Activated T-cell treated with anti-CD3 and anti-CD28 coated beads, Interleukin-2, amount 50 U/mL, for 24 hours (primary cell): ENCODE measurements around the gene MYRIP.
"Not testable (repeated sequence)": the region's sequence is repeated elsewhere in the genome, so short reads cannot be mapped to it uniquely, and the experiment has no call there.

ENCODE experiments used
- DNase-seq: peaks from one replicate; pipeline ENCODE4 v3.0.0-alpha.2; 2020
- H3K27ac Mint-ChIP-seq: 2 replicates; pipeline ENCODE4 v1.8.0; 2020; ENCODE audit warnings: mild to moderate bottlenecking, mixed read lengths
- H3K27me3 Mint-ChIP-seq: 2 replicates; pipeline ENCODE4 v1.8.0; 2020; ENCODE audit warnings: mixed read lengths
- H3K36me3 Mint-ChIP-seq: 2 replicates; pipeline ENCODE4 v1.8.0; 2020; ENCODE audit warnings: low read depth, mixed read lengths
- H3K4me1 Mint-ChIP-seq: 2 replicates; pipeline ENCODE4 v1.8.0; 2020; ENCODE audit warnings: low read depth, mixed read lengths
- H3K4me3 Mint-ChIP-seq: 2 replicates; pipeline ENCODE4 v1.8.0; 2020; ENCODE audit warnings: mild to moderate bottlenecking, moderate library complexity, mixed read lengths
- H3K9me3 Mint-ChIP-seq: 2 replicates; pipeline ENCODE4 v1.8.0; 2020; ENCODE audit warnings: mixed read lengths

MYRIP gene

DNA sequence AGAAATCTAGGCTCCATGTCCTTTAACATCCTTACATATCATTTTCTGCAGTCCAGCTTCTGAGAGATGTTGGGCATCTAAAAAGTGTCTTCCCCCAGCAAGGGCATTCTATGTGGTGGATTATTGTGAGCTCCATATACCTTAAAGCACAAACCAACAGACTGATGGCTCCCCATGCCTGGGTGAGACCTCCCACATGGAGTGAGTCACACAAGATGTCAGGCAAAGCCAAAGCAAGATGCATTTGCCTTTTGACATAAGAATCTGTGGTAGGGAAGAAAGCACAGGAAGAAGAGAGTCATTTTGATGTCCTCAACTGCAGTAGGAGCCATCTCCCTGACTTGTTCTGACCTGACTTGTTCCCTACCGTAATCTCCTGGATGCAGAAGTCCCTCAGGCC, 261.4 kb downstream of the MYRIP start:
- no peaks in the 10 kb centered on the region for H3K4me1 Mint-ChIP-seq
- H3K4me3 Mint-ChIP-seq = no peak overlapping the region
- no peak for DNase-seq
- no peaks in the 10 kb centered on the region for H3K9me3 Mint-ChIP-seq
- no peaks in the 10 kb centered on the region for H3K36me3 Mint-ChIP-seq
- peaks cover 11% of the 10 kb centered on the region for H3K27me3 Mint-ChIP-seq
- no peak overlapping the region for H3K27ac Mint-ChIP-seq

DNA sequence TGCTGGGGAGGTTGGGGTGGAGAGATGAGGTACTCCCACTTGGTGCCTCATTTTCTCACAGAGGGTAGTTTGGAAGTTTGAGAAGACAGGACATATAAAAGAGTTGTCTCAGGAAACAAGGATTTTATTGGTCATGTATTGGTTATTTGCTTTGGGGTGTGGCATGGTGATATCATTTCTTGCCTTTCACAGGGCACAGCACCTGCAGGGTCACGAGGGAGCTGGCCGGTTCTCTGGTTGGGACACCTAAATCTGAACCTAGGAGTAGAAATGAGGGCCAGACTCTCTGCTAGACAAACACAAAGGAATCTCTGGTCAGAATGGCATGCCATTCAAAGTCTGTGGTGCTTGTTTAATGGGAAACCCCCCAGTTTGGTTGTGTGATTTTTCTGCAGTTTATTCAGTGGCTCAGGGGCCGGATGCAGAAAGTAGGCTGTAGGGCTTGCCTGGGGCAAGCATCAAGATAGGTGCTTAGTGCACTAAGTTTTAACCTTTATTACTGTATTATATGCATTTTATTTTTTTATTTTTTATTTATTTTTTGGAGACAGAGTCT, 262.4 kb downstream of the MYRIP start:
- Mint-ChIP-seq H3K27me3 (peaks cover 11% of the 10 kb centered on the region), H3K36me3 (no peaks in the 10 kb centered on the region), H3K4me1 (no peaks in the 10 kb centered on the region), H3K4me3 (no peak overlapping the region), H3K27ac (no peak overlapping the region), H3K9me3 (no peaks in the 10 kb centered on the region)
- DNase-seq = no peak

DNA sequence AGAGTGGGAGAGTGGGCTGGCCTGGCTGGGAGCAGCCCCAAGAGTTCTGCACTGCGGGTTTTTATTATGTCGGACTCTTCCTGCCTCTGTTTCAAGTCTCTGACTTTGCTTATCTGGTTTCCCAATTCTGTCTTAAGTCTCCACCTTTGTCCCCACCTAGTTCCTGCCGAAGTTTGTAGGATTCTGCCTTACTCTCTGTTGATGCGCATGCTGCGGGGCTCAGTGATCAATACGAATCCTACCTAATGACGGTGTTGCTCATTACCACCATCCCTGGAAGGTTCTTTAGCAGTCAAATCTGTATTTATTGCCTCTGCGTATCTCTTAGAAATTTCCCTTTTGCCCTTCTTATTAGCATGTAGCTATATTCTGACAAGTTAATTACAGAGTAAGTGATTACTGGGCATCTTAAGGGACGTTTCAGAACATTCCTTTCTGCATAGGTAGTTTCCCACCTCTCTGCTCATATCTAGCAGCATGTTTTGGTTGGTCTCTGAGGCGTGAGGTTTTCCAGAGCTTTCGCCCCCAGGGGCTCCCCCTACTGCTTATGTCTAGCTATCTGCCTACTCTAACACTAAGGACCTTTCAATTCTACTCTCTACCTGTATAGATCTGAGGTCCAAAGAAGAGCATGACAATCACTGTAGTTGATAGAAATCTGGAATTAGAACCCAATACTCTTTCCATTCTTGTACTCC, 264.1 kb downstream of the MYRIP start:
- no peak overlapping the region for H3K27ac Mint-ChIP-seq
- no peaks in the 10 kb centered on the region for H3K9me3 Mint-ChIP-seq
- H3K27me3 Mint-ChIP-seq = peaks cover 11% of the 10 kb centered on the region
- H3K36me3 Mint-ChIP-seq = no peaks in the 10 kb centered on the region
- no peak for DNase-seq
- no peak overlapping the region for H3K4me3 Mint-ChIP-seq
- H3K4me1 Mint-ChIP-seq = no peaks in the 10 kb centered on the region

DNA sequence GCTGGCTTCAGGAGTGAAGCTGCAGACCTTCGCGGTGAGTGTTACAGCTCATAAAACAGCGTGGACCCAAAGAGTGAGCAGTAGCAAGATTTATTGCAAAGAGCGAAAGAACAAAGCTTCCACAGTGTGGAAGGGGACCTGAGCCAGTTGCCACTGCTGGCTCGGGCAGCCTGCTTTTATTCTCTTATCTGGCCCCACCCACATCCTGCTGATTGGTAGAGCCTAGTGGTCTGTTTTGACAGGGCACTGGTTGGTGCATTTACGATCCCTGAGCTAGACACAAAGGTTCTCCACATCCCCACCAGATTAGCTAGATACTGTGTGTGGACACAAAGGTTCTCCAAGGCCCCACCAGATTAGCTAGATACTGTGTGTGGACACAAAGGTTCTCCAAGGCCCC, 267.7 kb downstream of the MYRIP start:
- not testable (repeated sequence) for DNase-seq, H3K27me3 Mint-ChIP-seq, H3K9me3 Mint-ChIP-seq, H3K4me3 Mint-ChIP-seq, H3K4me1 Mint-ChIP-seq, H3K36me3 Mint-ChIP-seq, H3K27ac Mint-ChIP-seq

DNA sequence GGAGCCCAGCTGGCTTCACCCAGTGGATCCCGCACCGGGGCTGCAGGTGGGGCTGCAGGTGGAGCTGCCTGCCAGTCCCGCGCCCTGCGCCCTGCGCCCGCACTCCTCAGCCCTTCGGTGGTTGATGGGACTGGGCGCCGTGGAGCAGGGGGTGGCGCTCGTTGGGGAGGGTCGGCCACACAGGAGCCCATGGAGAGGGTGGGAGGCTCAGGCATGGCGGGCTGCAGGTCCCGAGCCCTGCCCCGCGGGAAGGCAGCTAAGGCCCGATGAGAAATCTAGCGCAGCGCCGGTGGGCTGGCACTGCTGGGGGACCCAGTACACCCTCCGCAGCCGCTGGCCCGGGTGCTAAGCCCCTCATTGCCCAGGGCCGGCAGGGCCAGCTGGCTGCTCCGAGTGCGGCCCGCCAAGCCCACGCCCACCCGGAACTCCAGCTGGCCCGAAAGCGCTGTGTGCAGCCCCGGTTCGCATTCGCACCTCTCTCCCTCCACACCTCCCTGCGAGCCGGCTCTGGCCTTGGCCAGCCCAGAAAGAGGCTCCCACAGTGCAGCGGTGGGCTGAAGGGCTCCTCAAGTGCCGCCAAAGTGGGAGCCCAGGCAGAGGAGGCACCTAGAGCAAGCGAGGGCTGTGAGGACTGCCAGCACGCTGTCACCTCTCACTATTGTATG, 268.6 kb downstream of the MYRIP start:
- H3K9me3 Mint-ChIP-seq, H3K4me3 Mint-ChIP-seq, H3K27me3 Mint-ChIP-seq, H3K36me3 Mint-ChIP-seq, DNase-seq, H3K4me1 Mint-ChIP-seq, H3K27ac Mint-ChIP-seq: not testable (repeated sequence)

DNA sequence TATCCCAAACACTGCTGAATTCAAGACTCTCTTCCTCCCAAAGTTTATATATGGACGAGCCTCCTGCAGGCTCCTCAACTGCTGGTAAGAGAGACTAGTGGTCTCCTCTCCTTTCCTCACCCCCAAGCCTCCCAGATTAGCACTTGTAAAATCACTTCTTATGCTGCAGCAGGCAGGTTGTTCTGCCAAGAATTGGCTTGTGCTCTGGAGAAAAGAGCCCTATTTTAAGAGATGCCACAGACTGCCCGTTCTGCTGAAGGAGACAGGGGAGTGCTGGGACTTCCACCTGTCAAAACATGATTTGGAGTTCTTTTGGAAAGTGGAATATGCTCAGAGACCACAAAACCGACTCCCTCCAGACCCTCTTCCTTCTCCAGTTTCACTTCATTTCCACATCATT, 269.2 kb downstream of the MYRIP start:
- no peaks in the 10 kb centered on the region for H3K4me1 Mint-ChIP-seq
- peaks cover 3% of the 10 kb centered on the region for H3K27me3 Mint-ChIP-seq
- H3K9me3 Mint-ChIP-seq = peaks cover 5% of the 10 kb centered on the region
- H3K27ac Mint-ChIP-seq = no peak overlapping the region
- DNase-seq = no peak
- no peaks in the 10 kb centered on the region for H3K36me3 Mint-ChIP-seq
- H3K4me3 Mint-ChIP-seq = no peak overlapping the region

DNA sequence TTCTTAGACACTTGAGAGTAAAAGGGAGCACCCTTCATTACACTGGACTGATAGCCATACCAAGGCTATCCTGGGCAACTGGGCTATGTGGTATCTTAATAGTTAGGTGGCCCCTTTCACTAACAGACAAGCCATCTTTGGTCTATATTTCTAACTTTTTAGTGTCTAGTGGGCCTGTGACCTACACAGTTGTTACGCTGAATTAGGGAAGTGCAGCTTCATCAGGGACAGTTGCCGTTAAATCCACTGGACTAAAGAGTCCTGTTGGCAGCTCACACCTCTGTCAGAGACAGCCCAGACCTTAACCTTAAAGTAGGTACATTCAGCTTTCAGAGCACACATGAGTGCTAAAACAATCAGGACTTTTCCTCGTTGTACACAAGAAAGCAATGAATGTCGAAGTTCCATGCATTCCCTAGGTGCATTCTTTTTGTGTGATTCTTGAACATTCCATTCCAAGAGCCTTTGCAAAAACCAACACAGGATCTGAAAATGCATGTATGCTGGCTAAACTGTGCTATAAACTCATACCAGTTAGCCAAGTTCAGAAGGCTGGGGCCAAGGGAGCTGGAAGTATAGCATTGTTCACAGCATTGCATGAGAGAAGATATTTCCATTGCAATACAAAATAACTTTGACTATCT, 269.9 kb downstream of the MYRIP start:
- Mint-ChIP-seq H3K4me3 (no peak overlapping the region), H3K4me1 (no peaks in the 10 kb centered on the region), H3K27me3 (peaks cover 3% of the 10 kb centered on the region), H3K27ac (no peak overlapping the region), H3K36me3 (no peaks in the 10 kb centered on the region), H3K9me3 (peaks cover 5% of the 10 kb centered on the region)
- no peak for DNase-seq

DNA sequence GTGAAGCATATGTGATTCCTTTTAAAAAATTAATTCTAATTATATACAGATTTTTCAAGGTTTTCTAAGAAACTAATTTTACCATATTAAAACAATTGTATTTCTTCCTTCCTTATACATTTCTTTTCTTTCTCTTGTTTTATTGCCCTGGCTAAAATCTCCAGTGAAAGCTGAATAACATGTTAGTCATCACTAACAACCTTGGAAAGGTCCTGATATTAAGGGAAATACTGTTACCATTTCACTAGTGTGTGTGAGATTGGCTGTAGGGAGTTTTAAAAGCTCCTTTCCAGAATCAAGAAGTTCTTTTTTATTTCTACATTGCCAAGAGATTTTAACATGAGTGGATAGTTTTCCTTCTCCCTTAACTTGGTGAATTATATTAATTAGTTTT, 270.4 kb downstream of the MYRIP start:
- H3K4me1 Mint-ChIP-seq = no peaks in the 10 kb centered on the region
- no peak overlapping the region for H3K27ac Mint-ChIP-seq
- no peak overlapping the region for H3K4me3 Mint-ChIP-seq
- no peak for DNase-seq
- H3K36me3 Mint-ChIP-seq = no peaks in the 10 kb centered on the region
- H3K9me3 Mint-ChIP-seq = peaks cover 5% of the 10 kb centered on the region
- peaks cover 3% of the 10 kb centered on the region for H3K27me3 Mint-ChIP-seq

DNA sequence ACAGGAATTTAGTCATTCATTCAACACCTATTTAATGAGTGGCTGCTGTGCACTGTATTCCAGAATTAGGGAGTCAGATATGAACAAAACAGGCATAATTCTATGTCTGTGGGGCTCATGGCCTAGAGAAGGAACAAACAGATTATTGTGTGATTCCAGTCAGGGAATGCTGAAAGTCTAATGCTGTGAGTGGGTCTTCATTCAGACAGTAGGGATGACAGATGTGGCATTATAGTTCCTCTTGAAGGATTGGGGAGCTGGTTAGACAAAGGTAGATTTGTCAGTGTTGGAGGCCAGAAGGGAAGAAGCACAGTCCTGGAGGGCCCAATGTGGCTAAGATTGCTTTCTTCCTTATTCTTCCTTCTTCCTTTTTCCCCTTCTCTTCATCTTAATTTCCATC, 273.7 kb downstream of the MYRIP start:
- DNase-seq = no peak
- H3K27me3 Mint-ChIP-seq = peaks cover 3% of the 10 kb centered on the region
- no peak overlapping the region for H3K4me3 Mint-ChIP-seq

DNA sequence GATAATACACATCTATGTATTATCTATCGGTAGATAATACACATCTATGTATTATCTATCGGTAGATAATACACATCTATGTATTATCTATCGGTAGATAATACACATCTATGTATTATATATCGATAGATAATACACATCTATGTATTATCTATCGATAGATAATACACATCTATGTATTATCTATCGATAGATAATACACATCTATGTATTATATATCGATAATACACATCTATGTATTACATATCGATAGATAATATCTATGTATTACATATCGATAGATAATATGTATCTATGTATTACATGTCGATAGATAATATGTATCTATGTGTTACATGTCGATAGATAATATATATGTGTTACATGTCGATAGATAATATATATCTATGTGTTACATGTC, 275.0 kb downstream of the MYRIP start:
- DNase-seq, H3K4me1 Mint-ChIP-seq, H3K4me3 Mint-ChIP-seq, H3K9me3 Mint-ChIP-seq, H3K36me3 Mint-ChIP-seq, H3K27me3 Mint-ChIP-seq, H3K27ac Mint-ChIP-seq: not testable (repeated sequence)

More for the DNA sequence above, 273.7 kb downstream of the MYRIP start:
- Mint-ChIP-seq H3K27ac (no peak overlapping the region), H3K4me1 (no peaks in the 10 kb centered on the region), H3K9me3 (peaks cover 5% of the 10 kb centered on the region), H3K36me3 (no peaks in the 10 kb centered on the region)

DNA sequence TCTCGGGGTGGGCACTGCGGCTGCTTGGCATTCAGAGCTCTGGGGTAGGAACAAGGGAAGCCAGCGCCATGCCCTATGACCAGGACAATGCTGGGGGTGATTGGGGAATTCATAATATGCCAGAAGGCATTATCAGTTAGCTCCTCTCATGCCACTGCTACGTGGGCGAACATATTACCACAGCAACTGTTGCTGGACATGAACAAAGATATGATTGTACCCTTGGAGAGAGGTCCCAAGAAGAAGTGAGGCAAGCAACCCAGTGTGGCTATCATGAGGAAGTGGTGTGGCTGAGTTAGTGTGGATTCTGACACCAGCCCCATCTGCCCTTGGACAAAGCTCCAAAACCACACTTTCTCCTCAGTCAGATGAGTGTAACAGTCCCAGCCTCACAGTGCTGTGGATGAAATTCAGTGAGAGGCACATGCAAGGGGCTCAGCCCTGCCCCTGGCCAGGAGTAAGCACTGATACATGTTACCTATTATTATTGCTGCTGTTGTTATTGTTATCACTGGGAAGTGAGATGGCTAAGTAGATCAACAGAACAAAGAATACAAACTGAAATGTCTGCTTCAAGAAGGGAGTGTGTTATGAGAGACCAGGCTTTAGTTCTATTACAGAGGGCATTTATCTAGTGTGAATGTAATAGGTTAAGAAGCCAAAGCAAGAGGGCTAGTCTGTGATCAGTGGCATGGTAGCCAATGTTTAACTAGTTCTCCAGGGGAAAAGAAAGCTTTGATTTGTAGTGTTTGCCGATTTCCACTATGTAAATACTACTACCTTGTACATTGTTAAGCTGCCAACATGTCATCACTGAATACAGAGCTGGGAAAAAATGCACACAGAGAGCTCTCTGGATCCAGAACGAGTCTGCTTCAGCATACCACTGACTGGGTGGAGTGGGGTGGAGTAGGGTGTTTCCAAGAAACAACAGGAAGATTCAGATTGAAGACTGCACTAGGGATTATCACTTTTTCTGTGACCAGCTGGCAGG, 277.8 kb downstream of the MYRIP start:
- H3K9me3 Mint-ChIP-seq = peaks cover 2% of the 10 kb centered on the region
- no peak overlapping the region for H3K27ac Mint-ChIP-seq
- H3K36me3 Mint-ChIP-seq = no peaks in the 10 kb centered on the region
- no peaks in the 10 kb centered on the region for H3K4me1 Mint-ChIP-seq
- no peak overlapping the region for H3K4me3 Mint-ChIP-seq
- DNase-seq = no peak
- H3K27me3 Mint-ChIP-seq = no peaks in the 10 kb centered on the region

DNA sequence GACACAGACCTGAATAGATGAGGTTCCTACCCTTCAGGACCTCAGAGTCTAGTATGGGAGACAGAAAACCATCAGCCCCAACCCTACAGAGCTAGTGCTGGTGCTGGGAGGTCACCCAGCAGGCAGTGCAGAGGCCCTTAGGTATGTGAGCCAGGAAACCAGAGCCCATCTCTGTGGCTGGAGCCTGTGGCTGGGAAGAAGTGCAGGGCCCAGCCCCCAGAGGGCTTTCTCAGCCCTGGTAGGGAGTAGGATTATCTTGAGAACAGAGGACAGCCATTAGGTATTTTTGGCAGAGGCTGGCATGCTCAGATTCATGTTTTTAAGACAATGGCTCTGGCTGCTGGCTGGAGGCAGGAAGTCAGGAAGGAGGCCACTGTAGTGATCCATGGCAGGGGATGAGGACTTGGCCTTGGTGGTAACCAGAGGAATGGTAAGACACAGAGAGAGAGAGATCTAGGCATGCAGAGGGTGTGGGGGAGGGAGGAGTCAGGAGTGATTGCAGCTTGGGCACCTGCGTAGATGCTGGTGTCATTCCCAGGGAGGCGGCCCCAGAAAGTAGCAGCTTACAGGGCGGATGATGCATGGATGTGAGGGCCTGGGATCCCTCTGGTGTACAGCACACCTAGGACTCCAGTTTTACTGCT, 279.2 kb downstream of the MYRIP start:
- Mint-ChIP-seq H3K9me3 (no peaks in the 10 kb centered on the region), H3K36me3 (no peaks in the 10 kb centered on the region), H3K4me1 (no peaks in the 10 kb centered on the region), H3K4me3 (no peak overlapping the region), H3K27ac (no peak overlapping the region), H3K27me3 (no peaks in the 10 kb centered on the region)
- no peak for DNase-seq

DNA sequence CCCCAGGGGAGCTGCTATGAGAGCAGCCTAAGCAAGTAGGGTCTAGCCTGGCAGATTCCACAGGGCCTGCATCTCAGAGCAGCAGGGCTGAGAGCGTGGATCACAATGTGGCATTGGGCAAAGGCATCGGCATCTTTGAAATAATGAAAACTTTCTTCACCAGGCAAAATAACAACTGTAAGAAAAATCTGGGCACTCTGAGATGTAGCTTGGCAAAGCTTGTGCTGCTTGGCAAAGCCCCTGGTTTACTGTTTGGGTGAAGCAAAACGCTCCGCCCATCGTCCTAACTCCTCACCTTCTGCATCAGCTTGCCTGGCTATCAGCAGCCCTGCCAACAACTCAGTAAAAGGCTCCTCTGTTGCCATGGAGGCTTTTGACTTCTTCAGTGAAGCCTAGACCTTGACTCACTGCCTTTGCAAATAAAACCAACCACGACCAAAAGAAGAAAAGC, 287.3 kb downstream of the MYRIP start:
- Mint-ChIP-seq H3K4me3 (no peak overlapping the region), H3K27ac (no peak overlapping the region), H3K9me3 (peaks cover 3% of the 10 kb centered on the region), H3K36me3 (no peaks in the 10 kb centered on the region), H3K4me1 (no peaks in the 10 kb centered on the region), H3K27me3 (peaks cover 10% of the 10 kb centered on the region)
- DNase-seq = no peak
